HCT116 (cell line): Measurements from ENCODE around the gene SULT2B1.

Source experiments
- EZH2 ChIP-seq: fragments of 200-600 bp; sonication (generic); IDR thresholded peaks from 2 replicates; pipeline ENCODE4 v1.6.1; 2017; ENCODE audit warnings: antibody characterized with exemption, mixed run types
- JUND ChIP-seq: IDR thresholded peaks from 2 replicates; pipeline ENCODE4 v1.6.1; 2012
- POLR2A ChIP-seq: IDR thresholded peaks from 2 replicates; pipeline ENCODE4 v1.7.0; 2011; ENCODE audit warnings: borderline replicate concordance; ENCODE audit not compliant: insufficient read depth, insufficient read length; ENCODE audit errors: extremely low read depth
- POLR2AphosphoS5 ChIP-seq: IDR thresholded peaks from 2 replicates; pipeline ENCODE4 v1.6.1; 2011; ENCODE audit warnings: mild to moderate bottlenecking, low read depth, low read length, moderate library complexity
- SRF ChIP-seq: IDR thresholded peaks from 2 replicates; pipeline ENCODE4 v1.6.1; 2012; ENCODE audit warnings: low read depth
- YY1 ChIP-seq: IDR thresholded peaks from 2 replicates; pipeline ENCODE4 v1.6.1; 2011; ENCODE audit warnings: low read length, low read depth, moderate library complexity, mild to moderate bottlenecking; ENCODE audit not compliant: insufficient replicate concordance; ENCODE audit errors: extremely low read depth
- TF ChIP-seq, protein P1 (sequence below): IDR thresholded peaks from 2 replicates; pipeline ENCODE4 v1.6.1; 2012; ENCODE audit warnings: low read depth
- TF ChIP-seq, protein P2 (sequence below), 3 experiments: fragments of 200-600 bp in 1 of 3; sonication (generic) in 1 of 3; IDR thresholded peaks in 2 of 3; conservative IDR thresholded peaks in 1 of 3; 2 replicates each; pipeline ENCODE4 v1.5.1; 2012 to 2017; ENCODE audit warnings: low read depth in 2 of 3, low read length in 2 of 3, antibody characterized with exemption in 1 of 3, borderline replicate concordance in 1 of 3, control low read depth in 1 of 3, mild to moderate bottlenecking in 1 of 3, mixed read lengths in 1 of 3, mixed run types in 1 of 3, moderate library complexity in 1 of 3; ENCODE audit not compliant: insufficient read depth in 1 of 3
- TF ChIP-seq, protein P3 (sequence below): IDR thresholded peaks from 2 replicates; pipeline ENCODE4 v1.6.1; 2012

DNA sequence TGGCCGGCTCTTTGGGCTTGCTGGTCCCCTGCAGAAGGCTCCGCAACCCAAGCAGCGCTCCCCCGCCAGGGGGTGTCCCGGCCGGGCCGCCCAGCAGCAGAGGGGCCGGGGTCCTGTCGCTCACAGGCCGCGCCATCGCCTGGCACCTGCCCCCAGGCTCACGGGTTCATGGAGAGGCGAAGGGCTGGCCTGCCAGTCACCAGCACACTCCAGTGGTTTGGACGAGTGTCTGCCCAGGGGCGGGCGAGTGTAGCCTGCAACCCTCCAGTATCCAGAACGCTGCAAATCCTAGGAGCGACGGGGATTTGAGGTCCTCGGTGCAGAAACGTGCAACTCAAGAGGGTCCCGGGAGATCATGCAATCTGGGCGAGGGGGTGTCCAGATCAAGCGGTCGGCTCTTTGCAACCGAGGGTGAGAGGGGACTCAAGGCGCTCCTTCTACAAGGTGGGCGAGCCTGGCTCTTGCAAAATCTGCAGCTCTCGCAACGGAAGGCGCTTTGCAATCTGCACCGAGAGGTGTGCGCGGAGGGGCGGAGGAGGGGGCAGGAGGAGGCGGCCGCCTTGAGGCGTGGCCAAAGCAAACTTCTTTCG, 85.0 kb downstream of the SULT2B1 start, which contains the start of gene DBP:
- TF ChIP-seq, protein P1, sequence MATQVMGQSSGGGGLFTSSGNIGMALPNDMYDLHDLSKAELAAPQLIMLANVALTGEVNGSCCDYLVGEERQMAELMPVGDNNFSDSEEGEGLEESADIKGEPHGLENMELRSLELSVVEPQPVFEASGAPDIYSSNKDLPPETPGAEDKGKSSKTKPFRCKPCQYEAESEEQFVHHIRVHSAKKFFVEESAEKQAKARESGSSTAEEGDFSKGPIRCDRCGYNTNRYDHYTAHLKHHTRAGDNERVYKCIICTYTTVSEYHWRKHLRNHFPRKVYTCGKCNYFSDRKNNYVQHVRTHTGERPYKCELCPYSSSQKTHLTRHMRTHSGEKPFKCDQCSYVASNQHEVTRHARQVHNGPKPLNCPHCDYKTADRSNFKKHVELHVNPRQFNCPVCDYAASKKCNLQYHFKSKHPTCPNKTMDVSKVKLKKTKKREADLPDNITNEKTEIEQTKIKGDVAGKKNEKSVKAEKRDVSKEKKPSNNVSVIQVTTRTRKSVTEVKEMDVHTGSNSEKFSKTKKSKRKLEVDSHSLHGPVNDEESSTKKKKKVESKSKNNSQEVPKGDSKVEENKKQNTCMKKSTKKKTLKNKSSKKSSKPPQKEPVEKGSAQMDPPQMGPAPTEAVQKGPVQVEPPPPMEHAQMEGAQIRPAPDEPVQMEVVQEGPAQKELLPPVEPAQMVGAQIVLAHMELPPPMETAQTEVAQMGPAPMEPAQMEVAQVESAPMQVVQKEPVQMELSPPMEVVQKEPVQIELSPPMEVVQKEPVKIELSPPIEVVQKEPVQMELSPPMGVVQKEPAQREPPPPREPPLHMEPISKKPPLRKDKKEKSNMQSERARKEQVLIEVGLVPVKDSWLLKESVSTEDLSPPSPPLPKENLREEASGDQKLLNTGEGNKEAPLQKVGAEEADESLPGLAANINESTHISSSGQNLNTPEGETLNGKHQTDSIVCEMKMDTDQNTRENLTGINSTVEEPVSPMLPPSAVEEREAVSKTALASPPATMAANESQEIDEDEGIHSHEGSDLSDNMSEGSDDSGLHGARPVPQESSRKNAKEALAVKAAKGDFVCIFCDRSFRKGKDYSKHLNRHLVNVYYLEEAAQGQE: no peak
- TF ChIP-seq YY1 (no peak), EZH2 (no peak), POLR2A (no peak), SRF (no peak), POLR2AphosphoS5 (peak; percentile 81), JUND (no peak)
- TF ChIP-seq, protein P2, sequence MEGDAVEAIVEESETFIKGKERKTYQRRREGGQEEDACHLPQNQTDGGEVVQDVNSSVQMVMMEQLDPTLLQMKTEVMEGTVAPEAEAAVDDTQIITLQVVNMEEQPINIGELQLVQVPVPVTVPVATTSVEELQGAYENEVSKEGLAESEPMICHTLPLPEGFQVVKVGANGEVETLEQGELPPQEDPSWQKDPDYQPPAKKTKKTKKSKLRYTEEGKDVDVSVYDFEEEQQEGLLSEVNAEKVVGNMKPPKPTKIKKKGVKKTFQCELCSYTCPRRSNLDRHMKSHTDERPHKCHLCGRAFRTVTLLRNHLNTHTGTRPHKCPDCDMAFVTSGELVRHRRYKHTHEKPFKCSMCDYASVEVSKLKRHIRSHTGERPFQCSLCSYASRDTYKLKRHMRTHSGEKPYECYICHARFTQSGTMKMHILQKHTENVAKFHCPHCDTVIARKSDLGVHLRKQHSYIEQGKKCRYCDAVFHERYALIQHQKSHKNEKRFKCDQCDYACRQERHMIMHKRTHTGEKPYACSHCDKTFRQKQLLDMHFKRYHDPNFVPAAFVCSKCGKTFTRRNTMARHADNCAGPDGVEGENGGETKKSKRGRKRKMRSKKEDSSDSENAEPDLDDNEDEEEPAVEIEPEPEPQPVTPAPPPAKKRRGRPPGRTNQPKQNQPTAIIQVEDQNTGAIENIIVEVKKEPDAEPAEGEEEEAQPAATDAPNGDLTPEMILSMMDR (IDR thresholded peaks at IDR 0.05 in 2 of 3, conservative IDR thresholded peaks at IDR 0.05 in 1 of 3; ENCODE audit: borderline replicate concordance in 1 of 3, insufficient read depth in 1 of 3, low read depth in 2 of 3, low read length in 2 of 3): peak in 2 of 3 experiments; percentile 16 to 18; a peak in 3 of 6 replicates
- TF ChIP-seq, protein P3, sequence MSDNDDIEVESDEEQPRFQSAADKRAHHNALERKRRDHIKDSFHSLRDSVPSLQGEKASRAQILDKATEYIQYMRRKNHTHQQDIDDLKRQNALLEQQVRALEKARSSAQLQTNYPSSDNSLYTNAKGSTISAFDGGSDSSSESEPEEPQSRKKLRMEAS: no peak
